ENCODE results near the gene CLRN3. TPM values are rescaled to one million over a fixed set of nuclear protein-coding genes. Genes with fewer than 3 reads are reported as not detected.

The CLRN3 gene
- polyA plus RNA-seq, 1 donor from 2014 or later, result not detected

DNA sequence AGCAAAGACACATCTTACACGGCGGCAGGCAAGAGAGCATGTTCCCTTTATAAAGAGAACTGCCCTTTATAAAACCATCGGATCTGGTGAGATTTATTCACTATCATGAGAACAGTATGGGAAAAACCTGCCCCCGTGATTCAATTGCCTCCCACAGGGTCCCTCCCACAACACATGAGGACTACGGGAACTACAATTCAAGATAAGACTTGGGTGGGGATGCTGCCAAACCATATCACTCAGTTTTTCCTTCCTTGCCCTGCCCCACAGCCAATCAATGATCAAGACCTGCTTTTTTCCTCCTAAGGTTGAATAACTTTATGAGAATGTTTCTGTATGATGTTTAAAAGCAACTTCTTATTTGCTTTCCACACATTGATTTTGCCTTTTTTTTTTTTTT lies 11.0 kb upstream of the CLRN3 start:
- no peaks in the 10 kb centered on the region for H3K79me2 ChIP-seq (replicated peaks; ENCODE audit: insufficient read depth, low read length)

DNA sequence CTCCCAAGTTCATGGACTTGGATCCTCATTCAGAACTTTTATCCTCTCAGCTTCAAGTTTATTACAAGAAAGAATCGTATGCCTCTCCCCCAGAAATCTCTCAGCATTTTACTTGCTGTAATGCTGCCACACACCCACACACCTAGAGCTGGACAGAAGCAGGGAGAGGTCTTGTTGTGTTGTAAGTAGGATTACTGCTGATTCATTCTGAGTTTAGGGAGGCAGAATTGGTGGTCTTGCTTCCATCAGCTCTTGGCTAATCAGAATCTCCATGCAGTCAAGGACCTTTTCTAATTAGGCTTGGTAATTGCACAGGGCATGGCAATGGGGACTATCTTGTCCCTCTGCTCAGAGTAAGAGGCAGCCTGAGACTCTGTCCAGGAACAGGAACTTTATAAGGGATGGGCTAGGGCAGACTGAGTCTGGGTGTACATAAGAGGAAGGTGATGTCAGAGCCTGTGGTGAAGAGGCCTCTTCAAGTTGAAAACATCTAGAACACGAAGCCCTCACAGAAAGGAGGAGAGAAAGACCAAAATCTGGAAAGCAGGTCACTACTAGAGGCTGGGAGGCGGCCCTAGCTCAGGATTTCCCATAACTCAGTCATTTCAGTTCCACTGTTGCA lies 7.1 kb upstream of the CLRN3 start:
- Histone ChIP-seq H3K9me3 (ENCODE audit: low read length) (no peaks in the 10 kb centered on the region), H3K79me2 (replicated peaks; ENCODE audit: insufficient read depth, low read length) (no peaks in the 10 kb centered on the region), H3K4me2 (ENCODE audit: low read length) (no peak overlapping the region), H2AFZ (ENCODE audit: low read depth, low read length) (no peak overlapping the region), H3K27me3 (ENCODE audit: insufficient read depth, low read depth, low read length) (no peaks in the 10 kb centered on the region), H3K27ac (ENCODE audit: low read length) (no peak overlapping the region), H3K4me3 (ENCODE audit: low read length) (no peak overlapping the region), H3K9me2 (ENCODE audit: insufficient read depth, low read length) (no peaks in the 10 kb centered on the region), H3F3A (ENCODE audit: insufficient read depth, low read length, poor library complexity, severe bottlenecking) (no peaks in the 10 kb centered on the region), H3K9ac (ENCODE audit: low read length) (no peak overlapping the region), H4K20me1 (ENCODE audit: insufficient read depth) (no peaks in the 10 kb centered on the region), H3K36me3 (ENCODE audit: insufficient read depth, low read length) (no peaks in the 10 kb centered on the region)
- no peak for TF ChIP-seq EZH2 (IDR thresholded peaks at IDR 0.05; ENCODE audit: borderline replicate concordance, insufficient read depth, low read length, poor library complexity, severe bottlenecking)
- no peak for TF ChIP-seq TAF1 (IDR thresholded peaks at IDR 0.05; ENCODE audit: low read depth)
- TF ChIP-seq, protein P1, sequence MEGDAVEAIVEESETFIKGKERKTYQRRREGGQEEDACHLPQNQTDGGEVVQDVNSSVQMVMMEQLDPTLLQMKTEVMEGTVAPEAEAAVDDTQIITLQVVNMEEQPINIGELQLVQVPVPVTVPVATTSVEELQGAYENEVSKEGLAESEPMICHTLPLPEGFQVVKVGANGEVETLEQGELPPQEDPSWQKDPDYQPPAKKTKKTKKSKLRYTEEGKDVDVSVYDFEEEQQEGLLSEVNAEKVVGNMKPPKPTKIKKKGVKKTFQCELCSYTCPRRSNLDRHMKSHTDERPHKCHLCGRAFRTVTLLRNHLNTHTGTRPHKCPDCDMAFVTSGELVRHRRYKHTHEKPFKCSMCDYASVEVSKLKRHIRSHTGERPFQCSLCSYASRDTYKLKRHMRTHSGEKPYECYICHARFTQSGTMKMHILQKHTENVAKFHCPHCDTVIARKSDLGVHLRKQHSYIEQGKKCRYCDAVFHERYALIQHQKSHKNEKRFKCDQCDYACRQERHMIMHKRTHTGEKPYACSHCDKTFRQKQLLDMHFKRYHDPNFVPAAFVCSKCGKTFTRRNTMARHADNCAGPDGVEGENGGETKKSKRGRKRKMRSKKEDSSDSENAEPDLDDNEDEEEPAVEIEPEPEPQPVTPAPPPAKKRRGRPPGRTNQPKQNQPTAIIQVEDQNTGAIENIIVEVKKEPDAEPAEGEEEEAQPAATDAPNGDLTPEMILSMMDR (IDR thresholded peaks at IDR 0.05; ENCODE audit: poor library complexity, severe bottlenecking), result no peak
- no peak for TF ChIP-seq SMC3 (conservative IDR thresholded peaks at IDR 0.05; ENCODE audit: poor library complexity)
- TF ChIP-seq RAD21 (conservative IDR thresholded peaks at IDR 0.05), result no peak
- no peak for TF ChIP-seq POLR2AphosphoS5 (IDR thresholded peaks at IDR 0.05)
- TF ChIP-seq, protein P2, sequence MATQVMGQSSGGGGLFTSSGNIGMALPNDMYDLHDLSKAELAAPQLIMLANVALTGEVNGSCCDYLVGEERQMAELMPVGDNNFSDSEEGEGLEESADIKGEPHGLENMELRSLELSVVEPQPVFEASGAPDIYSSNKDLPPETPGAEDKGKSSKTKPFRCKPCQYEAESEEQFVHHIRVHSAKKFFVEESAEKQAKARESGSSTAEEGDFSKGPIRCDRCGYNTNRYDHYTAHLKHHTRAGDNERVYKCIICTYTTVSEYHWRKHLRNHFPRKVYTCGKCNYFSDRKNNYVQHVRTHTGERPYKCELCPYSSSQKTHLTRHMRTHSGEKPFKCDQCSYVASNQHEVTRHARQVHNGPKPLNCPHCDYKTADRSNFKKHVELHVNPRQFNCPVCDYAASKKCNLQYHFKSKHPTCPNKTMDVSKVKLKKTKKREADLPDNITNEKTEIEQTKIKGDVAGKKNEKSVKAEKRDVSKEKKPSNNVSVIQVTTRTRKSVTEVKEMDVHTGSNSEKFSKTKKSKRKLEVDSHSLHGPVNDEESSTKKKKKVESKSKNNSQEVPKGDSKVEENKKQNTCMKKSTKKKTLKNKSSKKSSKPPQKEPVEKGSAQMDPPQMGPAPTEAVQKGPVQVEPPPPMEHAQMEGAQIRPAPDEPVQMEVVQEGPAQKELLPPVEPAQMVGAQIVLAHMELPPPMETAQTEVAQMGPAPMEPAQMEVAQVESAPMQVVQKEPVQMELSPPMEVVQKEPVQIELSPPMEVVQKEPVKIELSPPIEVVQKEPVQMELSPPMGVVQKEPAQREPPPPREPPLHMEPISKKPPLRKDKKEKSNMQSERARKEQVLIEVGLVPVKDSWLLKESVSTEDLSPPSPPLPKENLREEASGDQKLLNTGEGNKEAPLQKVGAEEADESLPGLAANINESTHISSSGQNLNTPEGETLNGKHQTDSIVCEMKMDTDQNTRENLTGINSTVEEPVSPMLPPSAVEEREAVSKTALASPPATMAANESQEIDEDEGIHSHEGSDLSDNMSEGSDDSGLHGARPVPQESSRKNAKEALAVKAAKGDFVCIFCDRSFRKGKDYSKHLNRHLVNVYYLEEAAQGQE (IDR thresholded peaks at IDR 0.05; ENCODE audit: borderline replicate concordance), result no peak
- TF ChIP-seq MXI1 (conservative IDR thresholded peaks at IDR 0.05; ENCODE audit: poor library complexity, severe bottlenecking), result no peak
- no peak for TF ChIP-seq EP300 (conservative IDR thresholded peaks at IDR 0.05; ENCODE audit: poor library complexity, severe bottlenecking)

More for the DNA sequence above, 11.0 kb upstream of the CLRN3 start:
- H3K4me2 ChIP-seq (ENCODE audit: low read length), result no peak overlapping the region
- H3F3A ChIP-seq (ENCODE audit: insufficient read depth, low read length, poor library complexity, severe bottlenecking), result no peaks in the 10 kb centered on the region
- H3K9me2 ChIP-seq (ENCODE audit: insufficient read depth, low read length), result no peaks in the 10 kb centered on the region
- no peak overlapping the region for H2AFZ ChIP-seq (ENCODE audit: low read depth, low read length)
- H3K36me3 ChIP-seq (ENCODE audit: insufficient read depth, low read length), result no peaks in the 10 kb centered on the region
- H3K9me3 ChIP-seq (ENCODE audit: low read length), result no peaks in the 10 kb centered on the region
- H3K4me3 ChIP-seq (ENCODE audit: low read length), result no peak overlapping the region
- TF ChIP-seq EP300 (conservative IDR thresholded peaks at IDR 0.05; ENCODE audit: poor library complexity, severe bottlenecking) (no peak), POLR2AphosphoS5 (IDR thresholded peaks at IDR 0.05) (no peak), MXI1 (conservative IDR thresholded peaks at IDR 0.05; ENCODE audit: poor library complexity, severe bottlenecking) (no peak)
- TF ChIP-seq, protein P2 (IDR thresholded peaks at IDR 0.05; ENCODE audit: borderline replicate concordance), result no peak
- no peak overlapping the region for H3K27ac ChIP-seq (ENCODE audit: low read length)
- H4K20me1 ChIP-seq (ENCODE audit: insufficient read depth), result no peaks in the 10 kb centered on the region
- peaks cover 12% of the 10 kb centered on the region for H3K27me3 ChIP-seq (ENCODE audit: insufficient read depth, low read depth, low read length)
- H3K9ac ChIP-seq (ENCODE audit: low read length), result no peak overlapping the region
